ENCODE measurements around the gene RBBP8NL. TPM values are rescaled to one million over a fixed set of nuclear protein-coding genes. Genes with fewer than 3 reads are reported as not detected.

The RBBP8NL gene
- not detected in 2 replicates for total RNA-seq

GRCh38 chr20:62427172-62428001, at the start of gene RBBP8NL:
Gene RBBP8NL (minus strand): TSS chr20:62427539. CDS start chr20:62419647, 7,892 bp downstream.

GRCh38 chr20:62475772-62476055, 48.4 kb upstream of the RBBP8NL start, which contains the start of gene GATA5:
Gene GATA5 (minus strand): TSS chr20:62475995. CDS start chr20:62475521, 474 bp downstream.

GRCh38 chr20:62407221-62407992, 19.9 kb downstream of the RBBP8NL start, which contains the start of gene CABLES2:
Gene CABLES2 (minus strand): TSS chr20:62407285. CDS start chr20:62407276, 9 bp downstream.

GRCh38 chr20:62386383-62387218, 40.7 kb downstream of the RBBP8NL start, which contains the start of gene RPS21:
Gene RPS21 (plus strand): TSS chr20:62387103. CDS start chr20:62387339, 236 bp downstream.

GRCh38 chr20:62367136-62367632, 60.2 kb downstream of the RBBP8NL start, which contains the start of gene LAMA5:
Gene LAMA5 (minus strand): TSS chr20:62367312. CDS start chr20:62367245, 67 bp downstream.

Other genes with a start within 250 kb of the RBBP8NL start
- gene MTG2, start 244.5 kb downstream of the RBBP8NL start, total RNA-seq: 9.4 and 17.1 TPM in 2 replicates
- gene HRH3, start 207.3 kb downstream of the RBBP8NL start, total RNA-seq: not detected in 2 replicates
- gene OSBPL2, start 189.0 kb downstream of the RBBP8NL start, total RNA-seq: 17.6 and 37.1 TPM in 2 replicates
- gene ADRM1, start 124.5 kb downstream of the RBBP8NL start, total RNA-seq: 104 and 109 TPM in 2 replicates
- gene LAMA5, start 60.2 kb downstream of the RBBP8NL start, total RNA-seq: 65.6 and 72.9 TPM in 2 replicates
- 639 and 784 TPM in 2 replicates for gene RPS21, start 40.4 kb downstream of the RBBP8NL start, total RNA-seq
- gene CABLES2, start 20.3 kb downstream of the RBBP8NL start, total RNA-seq: 0.49 and 2.5 TPM in 2 replicates
- gene GATA5, start 48.5 kb upstream of the RBBP8NL start, total RNA-seq: not detected in 2 replicates
- gene SLCO4A1, start 215.0 kb upstream of the RBBP8NL start, total RNA-seq: 4.0 and 5.0 TPM in 2 replicates